ENCODE data around the gene PSMD7.
"Not testable (repeated sequence)": the region's sequence is repeated elsewhere in the genome, so short reads cannot be mapped to it uniquely, and the experiment has no call there.

PSMD7 gene

DNA sequence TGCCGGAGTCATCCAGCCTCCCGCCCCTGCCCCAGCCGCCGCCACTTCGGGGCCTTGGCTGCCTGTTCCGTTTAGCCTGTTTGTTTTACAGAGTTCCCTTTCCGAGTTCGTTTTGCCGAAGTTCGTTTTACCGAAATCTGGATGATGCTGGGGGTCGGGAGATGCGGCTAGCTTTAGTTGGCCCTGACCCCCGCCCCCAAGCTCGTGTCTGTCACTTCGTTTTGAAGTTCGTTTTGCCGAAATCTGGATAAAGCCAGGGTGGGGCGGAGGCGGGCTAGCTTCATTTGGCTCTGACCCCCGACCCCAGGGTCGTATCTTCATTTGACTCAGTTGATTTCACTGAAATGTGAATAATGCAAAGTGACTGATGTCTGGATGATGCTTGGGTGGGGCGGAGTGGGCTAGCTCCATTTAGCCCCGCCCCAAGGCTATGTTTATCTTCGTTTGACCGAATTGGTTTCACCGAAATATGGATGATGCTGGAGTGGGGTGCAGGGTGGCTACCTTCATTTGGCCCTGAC is 591 bp downstream of the PSMD7 start:
- no peak for DNase-seq

DNA sequence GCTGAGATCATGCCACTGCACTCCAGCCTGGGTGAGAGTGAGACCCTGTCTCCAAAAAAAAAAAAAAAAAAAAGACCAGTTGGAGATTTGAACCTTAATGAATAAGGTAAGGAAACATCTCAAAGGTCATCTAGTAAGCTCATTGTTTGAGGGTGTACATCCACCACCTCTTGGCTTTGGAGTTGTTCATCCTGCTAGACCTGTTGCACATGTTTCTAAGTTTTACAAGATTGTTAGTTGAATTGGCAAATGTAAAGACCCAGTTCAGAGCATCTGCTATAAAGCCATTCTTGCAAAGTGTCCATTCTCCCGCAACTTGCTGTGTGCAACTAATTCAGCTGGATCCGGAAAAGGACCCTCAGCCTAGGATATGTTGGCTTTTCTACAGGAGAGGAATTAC is 1.5 kb downstream of the PSMD7 start:
- DNase-seq: no peak

DNA sequence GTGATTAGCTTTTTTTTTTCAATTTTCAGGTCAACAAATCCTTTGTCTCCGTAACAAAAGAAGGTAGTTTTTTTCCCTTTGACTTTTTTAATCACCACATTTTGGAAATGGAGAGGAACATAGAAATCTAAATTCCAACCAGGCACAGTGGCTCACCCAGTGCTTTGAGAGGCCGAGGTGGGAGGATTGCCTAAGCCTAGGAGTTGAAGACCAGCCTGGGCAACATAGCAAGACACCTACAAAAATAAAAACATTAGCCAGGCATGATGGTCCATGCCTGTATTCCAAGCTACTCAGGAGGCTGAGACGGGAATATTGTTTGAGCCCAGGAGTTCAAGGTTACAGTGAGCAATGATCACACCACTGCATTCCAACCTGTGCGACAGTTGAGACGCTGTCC is 5.7 kb downstream of the PSMD7 start:
- DNase-seq: no peak

DNA sequence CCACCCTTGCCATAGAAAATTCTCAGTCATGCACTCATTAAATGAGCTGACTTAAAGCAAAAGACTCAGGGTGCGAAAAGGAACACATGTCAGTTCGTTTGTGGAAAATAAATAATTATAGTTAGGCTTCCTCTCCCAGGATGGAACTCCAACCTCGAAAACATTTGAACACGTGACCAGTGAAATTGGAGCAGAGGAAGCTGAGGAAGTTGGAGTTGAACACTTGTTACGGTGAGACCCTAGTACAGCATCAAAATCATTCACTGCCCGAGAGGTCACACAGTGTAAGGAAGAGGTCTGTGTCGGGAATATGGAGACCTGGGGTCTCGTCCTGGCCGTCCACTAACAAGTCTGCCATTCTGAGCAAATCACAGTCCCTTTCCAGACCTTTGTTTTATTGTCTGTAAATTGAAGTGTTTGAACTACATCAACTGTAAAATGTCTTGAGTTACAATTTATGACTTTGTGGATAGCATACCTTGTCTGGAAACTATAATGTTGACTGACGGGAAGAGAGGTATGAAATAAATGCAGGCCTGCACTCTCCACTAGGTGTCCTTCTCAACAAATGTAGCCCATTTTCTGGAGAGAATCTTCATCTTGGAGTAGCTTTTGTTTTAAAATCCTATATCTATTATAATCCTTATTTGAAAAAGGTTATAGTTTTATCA is 7.7 kb downstream of the PSMD7 start:
- no peak for DNase-seq

DNA sequence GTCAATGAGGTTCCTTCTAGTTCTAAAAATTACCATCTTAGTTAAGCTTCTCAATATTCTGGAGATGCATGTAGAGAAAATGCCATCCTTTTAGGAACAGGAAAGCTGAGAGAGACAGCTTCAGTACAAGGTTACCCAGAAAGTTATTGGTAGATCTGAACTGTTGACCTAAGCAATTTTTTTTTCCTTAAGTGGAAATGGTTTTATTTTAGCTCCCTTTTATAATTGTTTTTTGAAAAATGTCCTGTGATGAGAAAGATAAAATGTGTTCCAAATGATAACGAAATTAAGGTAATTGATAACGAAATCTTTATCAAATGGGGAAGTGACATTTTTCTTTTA is 8.2 kb downstream of the PSMD7 start:
- no peak for DNase-seq

DNA sequence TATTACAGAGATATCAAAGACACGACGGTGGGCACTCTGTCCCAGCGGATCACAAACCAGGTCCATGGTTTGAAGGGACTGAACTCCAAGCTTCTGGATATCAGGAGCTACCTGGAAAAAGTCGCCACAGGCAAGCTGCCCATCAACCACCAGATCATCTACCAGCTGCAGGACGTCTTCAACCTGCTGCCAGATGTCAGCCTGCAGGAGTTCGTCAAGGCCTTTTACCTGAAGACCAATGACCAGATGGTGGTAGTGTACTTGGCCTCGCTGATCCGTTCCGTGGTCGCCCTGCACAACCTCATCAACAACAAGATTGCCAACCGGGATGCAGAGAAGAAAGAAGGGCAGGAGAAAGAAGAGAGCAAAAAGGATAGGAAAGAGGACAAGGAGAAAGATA is 8.7 kb downstream of the PSMD7 start:
- DNase-seq: no peak

DNA sequence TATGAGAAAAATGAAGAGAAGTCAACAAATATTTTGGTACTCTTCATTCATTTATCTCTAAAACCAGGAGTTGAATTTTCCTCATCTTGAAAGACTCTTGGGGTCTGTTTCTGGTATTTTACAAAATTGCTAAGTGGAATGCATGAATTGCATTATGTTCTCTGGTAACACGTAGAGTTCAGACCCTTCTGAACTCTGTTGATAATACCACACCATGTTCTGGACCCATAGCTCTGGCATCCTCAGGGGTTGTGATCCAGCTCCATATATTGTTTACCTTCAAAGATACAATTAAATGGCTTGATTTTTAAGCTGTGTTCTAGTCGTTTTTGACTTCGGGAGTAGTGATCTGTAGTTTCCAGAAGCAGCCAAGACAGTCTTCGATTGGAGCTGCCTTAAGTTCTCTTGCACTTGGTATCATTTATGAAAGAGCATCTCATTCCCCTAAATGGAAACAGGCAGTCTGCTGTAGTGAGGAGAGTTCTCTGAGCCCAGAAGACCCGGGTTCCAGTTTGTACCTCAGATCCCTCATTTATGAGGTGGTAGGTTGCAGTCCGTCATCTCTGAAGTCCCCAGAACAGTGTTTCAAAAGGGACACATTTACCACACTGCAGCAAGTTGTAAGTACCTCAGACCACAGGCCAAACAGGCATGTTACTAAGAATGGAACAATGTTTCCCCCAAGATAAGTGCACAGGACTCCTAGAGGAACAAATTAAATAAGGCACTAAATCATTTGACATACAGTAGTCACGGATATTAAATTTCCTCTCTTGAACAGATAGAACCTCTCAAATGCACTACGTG is 9.6 kb downstream of the PSMD7 start:
- DNase-seq: no peak

DNA sequence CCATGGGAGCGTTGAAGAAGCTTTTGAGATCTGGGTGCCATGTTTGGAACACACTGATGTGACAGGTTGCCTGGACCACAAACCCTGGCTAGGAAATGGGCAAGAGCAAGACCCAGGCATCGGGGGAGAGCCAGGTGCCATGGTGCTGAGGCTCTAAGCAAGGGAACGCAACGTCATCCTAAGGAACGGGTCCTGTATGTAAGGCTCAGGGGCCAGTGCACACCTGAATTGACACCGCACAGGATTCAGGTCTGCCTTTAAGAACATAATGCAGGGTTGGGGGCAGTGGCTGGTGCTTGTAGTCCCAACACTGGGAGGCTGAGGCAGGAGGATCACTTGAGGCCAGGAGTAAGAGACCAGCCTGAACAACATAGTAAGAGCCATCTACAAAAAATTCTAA is 10.8 kb downstream of the PSMD7 start:
- DNase-seq: no peak

DNA sequence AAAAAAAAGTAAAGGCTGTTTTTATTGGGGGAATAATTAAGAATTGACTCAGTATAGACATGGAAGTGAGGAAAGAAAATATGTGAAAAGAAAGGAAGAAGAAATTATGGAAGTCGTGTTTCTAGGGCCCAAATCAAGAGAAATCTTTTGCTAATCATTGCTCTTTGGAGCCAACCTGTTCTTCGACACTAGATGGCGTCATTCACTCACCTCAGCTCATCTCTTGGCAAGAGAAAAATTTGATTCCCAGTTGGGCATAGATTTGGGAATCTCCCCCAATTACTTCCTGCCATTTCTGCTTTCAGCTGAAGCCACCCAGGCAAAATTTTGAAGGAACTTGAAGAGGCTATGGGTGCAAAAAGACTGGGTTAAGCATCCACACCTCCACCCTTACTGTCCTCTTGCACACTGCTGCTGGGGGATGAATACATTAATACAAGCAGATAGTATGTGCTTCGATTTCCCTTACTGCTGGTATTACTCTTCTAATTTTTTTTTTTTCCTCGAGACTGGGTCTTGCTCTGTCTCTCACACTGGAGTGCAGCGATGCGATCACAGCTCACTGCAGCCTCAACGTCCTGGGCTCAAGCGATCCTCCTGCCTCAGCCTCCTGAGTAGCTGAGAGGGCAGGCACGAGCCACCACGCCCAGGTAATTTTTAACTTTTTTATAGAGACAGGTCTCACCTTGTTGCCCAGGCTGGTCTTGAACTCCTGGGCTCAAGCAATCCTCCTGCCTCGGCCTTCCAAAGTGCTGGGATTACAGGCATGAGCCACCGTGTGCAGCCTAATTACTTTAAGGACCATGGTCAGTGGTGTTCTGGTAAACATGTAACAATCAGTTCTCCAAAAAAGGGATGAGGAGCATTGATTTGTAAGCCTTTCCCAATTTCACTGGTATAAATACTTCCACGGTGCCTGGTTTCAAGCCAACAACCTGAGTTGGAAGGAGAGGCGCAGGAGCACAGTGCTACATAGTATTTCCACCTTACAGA is 13.5 kb downstream of the PSMD7 start:
- no peak for DNase-seq

DNA sequence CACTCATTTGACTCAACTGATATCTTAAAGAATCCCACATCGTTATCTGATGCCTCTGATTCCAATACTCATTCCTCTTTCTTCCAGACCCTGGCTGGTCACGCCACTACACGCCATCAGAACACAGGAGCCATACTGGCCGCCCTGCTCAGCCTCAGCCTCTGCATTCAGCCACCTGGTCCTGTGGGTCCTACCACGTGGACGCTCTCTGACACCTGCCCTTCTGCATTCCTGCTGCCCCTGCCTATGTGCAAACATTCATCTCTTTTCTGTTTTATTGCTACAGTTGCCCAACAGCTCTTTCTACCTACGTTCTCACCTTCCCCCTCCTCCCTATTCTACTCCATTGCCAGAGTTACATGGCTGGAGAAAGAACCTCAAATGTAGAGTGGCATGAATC is 18.4 kb downstream of the PSMD7 start:
- no peak for DNase-seq

DNA sequence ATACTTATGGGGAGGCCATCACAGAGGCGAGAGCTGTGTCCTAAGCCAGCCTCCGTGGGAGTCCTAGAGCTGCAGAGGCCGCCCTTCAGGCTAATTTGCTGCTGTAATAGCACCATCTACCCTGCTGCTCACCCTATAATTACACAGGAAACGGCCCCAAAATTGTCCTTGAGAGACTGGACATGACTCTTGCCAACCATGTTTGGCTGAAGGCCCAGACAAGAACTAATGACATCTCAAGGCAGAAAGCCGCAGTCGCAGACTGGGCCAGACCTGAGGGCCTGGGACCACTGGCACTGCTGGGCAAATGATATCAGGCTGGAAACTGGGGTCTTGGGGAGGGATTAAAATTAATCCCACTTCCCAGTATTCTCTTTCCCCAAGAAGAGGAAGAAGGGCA is 24.1 kb downstream of the PSMD7 start:
- no peak for DNase-seq

DNA sequence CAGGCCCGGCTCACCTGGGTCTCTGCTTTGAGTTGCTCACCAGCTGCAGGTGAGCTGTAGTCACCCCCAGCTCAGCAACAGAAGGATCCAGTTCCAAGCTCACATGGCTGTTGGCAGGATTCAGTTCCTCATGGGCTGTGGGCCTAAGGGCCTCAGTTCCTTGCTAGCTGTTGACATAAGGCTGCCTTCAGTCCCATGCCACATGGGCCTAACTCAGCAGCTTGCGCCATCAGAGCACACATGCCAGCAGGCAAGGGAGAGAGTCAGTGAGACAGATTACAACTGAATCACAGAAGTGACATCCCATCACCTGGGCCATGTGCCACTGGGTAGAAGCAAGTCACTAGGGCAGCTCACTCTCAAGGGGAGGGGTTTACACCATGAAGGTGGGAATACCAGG is 24.7 kb downstream of the PSMD7 start:
- no peak for DNase-seq

DNA sequence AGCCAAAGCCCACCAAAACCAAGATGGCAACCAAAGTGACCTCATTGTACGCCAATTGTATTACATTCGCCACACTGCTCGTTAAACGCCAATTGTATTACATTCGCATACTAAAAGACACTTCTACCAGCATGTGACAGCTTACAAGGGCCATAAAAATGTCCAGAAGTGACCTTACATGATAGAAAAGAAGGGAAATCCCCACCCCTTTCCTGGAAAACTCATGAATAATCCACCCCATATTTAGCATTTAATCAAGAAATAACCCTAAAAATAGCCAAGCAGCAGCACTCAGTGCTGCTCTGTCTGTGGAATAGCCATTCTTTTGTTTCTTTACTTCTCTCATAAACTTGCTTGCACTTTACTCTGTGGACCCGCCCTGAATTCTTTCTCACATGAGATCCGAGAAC is 25.7 kb downstream of the PSMD7 start:
- DNase-seq: no peak

DNA sequence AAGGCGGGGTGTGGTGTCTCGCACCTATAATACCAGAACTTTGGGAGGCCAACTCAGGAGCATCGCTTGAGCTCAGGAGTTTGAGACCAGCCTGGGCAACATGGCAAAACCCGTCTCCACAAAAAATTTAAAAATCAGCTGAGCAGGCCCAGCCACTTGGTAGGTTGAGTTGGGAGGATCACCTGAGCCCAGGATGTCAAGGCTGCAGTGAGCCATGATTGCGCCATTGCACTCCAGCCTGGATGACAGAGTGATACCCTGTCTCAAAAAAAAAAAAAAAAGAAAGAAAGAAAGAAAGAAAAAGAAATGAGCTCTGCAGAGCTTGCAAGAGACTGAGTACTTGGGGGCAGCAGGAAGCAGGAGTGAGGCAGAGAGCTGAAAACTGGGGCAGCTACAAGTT is 28.2 kb downstream of the PSMD7 start:
- not testable (repeated sequence) for DNase-seq

DNA sequence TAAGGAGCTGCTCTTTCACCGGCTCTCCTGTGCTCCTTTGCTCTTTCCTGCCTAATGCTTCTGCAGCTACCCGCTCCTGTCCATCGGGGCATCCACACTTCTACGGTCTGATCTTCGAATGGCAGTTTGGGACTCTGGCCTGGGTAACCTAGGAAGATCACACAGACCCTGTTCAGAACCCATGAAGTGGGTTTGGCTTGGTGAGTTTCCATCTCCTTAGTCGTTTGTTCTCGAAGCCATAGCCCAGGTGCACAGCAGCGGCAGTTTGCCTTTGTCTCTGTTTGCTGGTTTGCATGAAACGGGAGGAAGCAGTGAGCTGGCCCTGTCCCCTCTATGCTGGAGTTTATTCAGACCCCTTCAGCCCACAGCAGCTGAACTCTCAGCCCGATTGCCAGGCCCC is 29.0 kb downstream of the PSMD7 start:
- no peak for DNase-seq

DNA sequence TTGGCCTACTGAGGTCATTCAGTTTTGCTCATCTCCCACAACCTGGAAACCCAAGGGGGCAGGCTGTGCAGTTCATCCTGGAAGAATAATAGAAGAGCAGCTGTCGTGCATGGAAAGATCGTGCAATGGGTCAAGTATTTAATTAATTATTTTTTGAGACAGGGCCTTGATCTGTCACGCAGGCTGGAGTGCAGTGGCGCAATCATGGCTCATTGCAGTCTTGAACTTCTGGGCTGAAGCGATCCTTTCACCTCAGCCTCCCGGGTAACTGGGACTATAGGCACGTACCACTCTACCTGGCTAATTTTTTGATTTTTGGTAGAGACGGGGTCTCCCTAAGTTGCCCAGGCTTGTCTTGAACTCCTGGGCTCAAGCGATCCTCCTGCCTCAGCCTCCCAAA is 31.7 kb downstream of the PSMD7 start:
- not testable (repeated sequence) for DNase-seq

DNA sequence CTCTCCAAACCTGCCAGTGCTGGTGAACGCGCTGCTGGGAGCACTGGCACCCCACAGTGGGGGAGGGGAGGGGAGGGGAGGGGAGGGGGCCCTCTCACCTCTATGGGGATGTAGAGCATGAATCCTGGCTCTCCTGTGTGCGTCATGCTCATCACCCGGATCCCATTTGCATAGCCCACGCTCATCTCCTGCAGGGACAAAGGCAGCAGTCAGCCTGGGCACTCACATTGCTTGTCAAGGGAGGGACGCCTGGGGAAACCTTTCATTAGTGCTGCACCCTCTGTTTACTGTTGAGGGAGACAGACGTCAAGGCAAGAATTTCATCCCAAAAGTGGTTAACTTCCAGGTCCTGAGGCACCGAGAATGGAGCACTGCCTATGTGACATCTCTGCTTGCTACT is 35.9 kb downstream of the PSMD7 start:
- not testable (repeated sequence) for DNase-seq

DNA sequence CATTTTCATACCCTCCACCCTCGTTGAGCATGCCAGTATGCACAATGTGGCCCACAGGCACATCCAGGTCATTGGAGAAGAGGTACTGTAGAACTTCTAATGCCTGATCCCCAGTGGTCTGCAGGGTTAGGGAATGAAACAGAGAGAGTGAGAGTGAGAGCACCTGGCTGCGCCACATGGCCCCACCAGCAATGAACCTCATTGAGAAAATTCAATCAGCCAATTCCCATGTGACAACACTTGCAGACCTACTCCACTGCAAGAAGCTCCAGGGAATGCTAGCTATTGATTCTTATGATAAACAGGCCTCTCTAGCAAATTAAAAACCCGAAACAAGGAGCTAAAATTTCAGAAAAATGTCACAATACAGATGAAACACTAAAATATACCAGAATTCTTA is 40.9 kb downstream of the PSMD7 start:
- DNase-seq: not testable (repeated sequence)

DNA sequence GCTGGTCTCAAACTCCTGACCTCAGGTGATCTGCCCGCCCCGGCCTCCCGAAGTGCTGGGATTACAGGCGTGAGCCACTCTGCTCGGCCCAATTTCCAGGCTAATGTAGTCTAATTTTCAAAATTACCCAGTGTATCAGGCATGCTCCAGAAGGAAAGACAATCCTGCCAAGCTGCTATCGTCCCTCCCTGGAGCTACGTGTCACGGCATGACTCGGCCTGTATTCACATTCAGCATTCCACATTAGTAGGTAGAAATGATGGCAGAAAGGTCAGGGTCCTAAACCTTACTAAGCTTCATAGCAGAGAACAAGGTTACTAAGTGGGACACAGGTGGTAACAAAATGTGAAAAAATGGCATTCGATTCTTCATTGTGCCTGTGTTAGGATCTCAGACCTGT is 42.6 kb downstream of the PSMD7 start:
- not testable (repeated sequence) for DNase-seq

DNA sequence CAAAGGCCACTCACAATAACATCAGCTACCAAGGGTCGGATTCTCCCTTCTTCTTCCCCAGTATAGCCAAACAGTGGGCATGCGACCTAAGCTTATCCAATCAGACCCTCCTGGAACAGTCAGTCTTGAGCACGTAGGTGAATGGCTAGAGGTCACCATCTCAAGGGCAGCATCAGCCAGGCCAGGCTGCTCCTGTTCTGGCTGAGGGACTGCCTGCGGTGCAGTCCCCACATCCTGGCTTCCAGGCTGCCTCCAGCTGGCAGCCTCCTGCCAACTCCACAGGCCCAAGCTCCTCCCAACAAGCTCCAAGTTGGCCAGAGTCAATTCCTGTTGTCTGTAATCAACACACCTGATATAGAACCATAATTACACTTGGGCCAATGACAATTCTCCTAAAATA is 56.4 kb downstream of the PSMD7 start:
- DNase-seq: not testable (repeated sequence)

Measured in GDM1 (cell line).